DND-41 (cell line): Measurements from ENCODE around the gene SAMM50.

ENCODE experiments used
- CTCF ChIP-seq: IDR thresholded peaks from 2 replicates; pipeline ENCODE4 v1.5.1; 2012; ENCODE audit warnings: borderline replicate concordance, low read length, moderate library complexity, mild to moderate bottlenecking; ENCODE audit not compliant: poor library complexity, severe bottlenecking; ENCODE audit errors: extremely low read depth
- EZH2 ChIP-seq: IDR thresholded peaks from 3 replicates; pipeline ENCODE4 v1.6.1; 2012; ENCODE audit warnings: borderline replicate concordance, low read depth, mild to moderate bottlenecking, moderate library complexity, low read length, inconsistent platforms; ENCODE audit not compliant: severe bottlenecking

DNA sequence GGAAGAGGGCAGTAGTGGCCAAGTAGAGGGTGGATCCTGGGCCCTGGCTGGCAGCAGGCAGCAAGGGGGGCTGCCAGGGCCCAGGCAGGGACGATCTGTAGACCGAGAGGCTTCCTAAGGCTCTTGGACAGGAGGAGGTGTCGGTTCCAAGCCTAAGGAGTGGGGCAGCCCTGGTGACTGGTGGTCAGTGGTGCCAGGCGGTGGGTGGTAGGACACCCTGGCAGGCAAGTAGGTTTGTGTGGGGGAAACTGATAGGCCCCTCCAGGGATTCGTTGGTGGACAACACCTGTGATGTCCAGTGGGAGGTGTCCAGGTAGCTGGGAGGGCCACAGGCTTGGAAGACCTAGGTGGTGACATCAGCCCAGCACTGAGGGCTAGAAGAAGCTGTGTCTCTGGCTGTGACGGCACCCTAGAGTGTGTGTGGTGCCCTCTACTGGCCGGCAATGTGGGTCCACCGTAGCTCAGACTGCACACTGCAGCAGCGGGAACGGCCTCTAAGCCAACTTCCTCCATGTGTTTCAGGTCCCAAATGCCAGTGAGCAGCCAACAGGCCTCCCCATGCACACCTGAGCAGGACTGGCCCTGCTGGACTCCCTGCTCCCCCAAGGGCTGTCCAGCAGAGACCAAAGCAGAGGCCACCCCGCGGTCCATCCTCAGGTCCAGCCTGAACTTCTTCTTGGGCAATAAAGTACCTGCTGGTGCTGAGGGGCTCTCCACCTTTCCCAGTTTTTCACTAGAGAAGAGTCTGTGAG is 9.4 kb upstream of the SAMM50 start:
- TF ChIP-seq CTCF, result peak; percentile 84
- TF ChIP-seq EZH2, result no peak
